Loucy (cell line): Measurements from ENCODE around the gene MET.

Experiments
- H2AFZ ChIP-seq: fragments of 200-600 bp; sonication (generic); 2 replicates; pipeline ENCODE4 v1.6.0; 2016; ENCODE audit warnings: antibody characterized with exemption, mild to moderate bottlenecking, low read length, moderate library complexity
- H3F3A ChIP-seq: fragments of 200-600 bp; 2 replicates; pipeline ENCODE4 v1.6.0; 2016; ENCODE audit warnings: antibody characterized with exemption, low read depth, mild to moderate bottlenecking
- H3K27me3 ChIP-seq: fragments of 200-600 bp; sonication (generic); 2 replicates; pipeline ENCODE4 v1.6.1; 2014; ENCODE audit warnings: low read length, mild to moderate bottlenecking; ENCODE audit not compliant: insufficient read depth, poor library complexity, severe bottlenecking
- H3K36me3 ChIP-seq: fragments of 200-600 bp; sonication (generic); 2 replicates; pipeline ENCODE4 v1.6.1; 2016; ENCODE audit warnings: low read length; ENCODE audit not compliant: insufficient read depth
- H3K4me1 ChIP-seq: fragments of 200-600 bp; sonication (generic); 2 replicates; pipeline ENCODE4 v1.5.1; 2014; ENCODE audit warnings: low read length, mild to moderate bottlenecking; ENCODE audit not compliant: insufficient read depth, poor library complexity, severe bottlenecking
- H3K4me2 ChIP-seq: fragments of 200-600 bp; sonication (generic); 2 replicates; pipeline ENCODE4 v1.6.0; 2014; ENCODE audit warnings: antibody characterized with exemption, low read length, low read depth, mild to moderate bottlenecking; ENCODE audit not compliant: poor library complexity, severe bottlenecking
- H3K4me3 ChIP-seq: fragments of 200-600 bp; sonication (generic); 2 replicates; pipeline ENCODE4 v1.5.1; 2014; ENCODE audit warnings: low read length, mild to moderate bottlenecking, mixed read lengths; ENCODE audit not compliant: poor library complexity, severe bottlenecking
- H3K79me2 ChIP-seq: fragments of 200-600 bp; sonication (generic); 2 replicates; pipeline ENCODE4 v1.6.1; 2014; ENCODE audit warnings: low read length; ENCODE audit not compliant: insufficient read depth
- H3K9ac ChIP-seq: fragments of 200-600 bp; sonication (generic); 2 replicates; pipeline ENCODE4 v1.6.0; 2014; ENCODE audit warnings: mild to moderate bottlenecking, low read depth, low read length, moderate library complexity; ENCODE audit not compliant: poor library complexity, severe bottlenecking
- H3K9me2 ChIP-seq: fragments of 200-600 bp; sonication (generic); replicated peaks from 2 replicates; pipeline ENCODE4 v1.6.1; 2016; ENCODE audit warnings: low read depth, low read length, mixed read lengths
- H3K9me3 ChIP-seq: fragments of 200-600 bp; sonication (generic); 2 replicates; pipeline ENCODE4 v1.6.1; 2014; ENCODE audit warnings: mild to moderate bottlenecking, antibody characterized with exemption, low read length, low read depth; ENCODE audit not compliant: insufficient read depth
- H4K20me1 ChIP-seq: fragments of 200-600 bp; sonication (generic); 2 replicates; pipeline ENCODE4 v1.6.0; 2014; ENCODE audit warnings: antibody characterized with exemption, low read length, mild to moderate bottlenecking; ENCODE audit not compliant: insufficient read depth, poor library complexity, severe bottlenecking
- EZH2phosphoT487 ChIP-seq: fragments of 200-600 bp; IDR thresholded peaks from 2 replicates; pipeline ENCODE4 v1.6.1; 2018; ENCODE audit warnings: antibody characterized with exemption, mild to moderate bottlenecking, moderate library complexity, borderline replicate concordance
- TF ChIP-seq, protein P1 (sequence below): fragments of 200-600 bp; sonication (generic); conservative IDR thresholded peaks from 2 replicates; pipeline ENCODE4 v1.5.1; 2014; ENCODE audit warnings: mild to moderate bottlenecking, antibody characterized with exemption, low read length

Gene MET

DNA sequence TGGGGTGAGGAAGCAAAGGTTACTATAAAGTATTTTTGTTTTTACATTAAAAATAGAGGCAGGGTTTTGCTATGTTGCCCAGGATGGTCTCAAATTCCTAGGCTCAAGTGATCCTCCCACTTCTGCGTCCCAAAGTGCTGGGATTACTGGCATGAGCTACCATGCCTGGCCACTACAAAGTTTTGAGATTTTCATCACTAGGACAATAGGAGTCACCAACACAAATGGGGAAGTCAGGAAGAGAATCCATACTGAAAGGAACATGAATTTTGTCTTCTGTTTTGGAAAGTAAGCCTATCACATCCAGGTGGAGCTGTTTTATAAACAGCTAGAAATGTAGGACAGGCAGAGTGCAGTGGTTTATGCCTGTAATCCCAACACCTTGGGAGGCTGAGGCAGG is 170.4 kb downstream of the MET start:
- no peak overlapping the region for H2AFZ ChIP-seq
- no peaks in the 10 kb centered on the region for H3K4me1 ChIP-seq
- no peaks in the 10 kb centered on the region for H4K20me1 ChIP-seq
- TF ChIP-seq EZH2phosphoT487 = no peak
- TF ChIP-seq, protein P1, sequence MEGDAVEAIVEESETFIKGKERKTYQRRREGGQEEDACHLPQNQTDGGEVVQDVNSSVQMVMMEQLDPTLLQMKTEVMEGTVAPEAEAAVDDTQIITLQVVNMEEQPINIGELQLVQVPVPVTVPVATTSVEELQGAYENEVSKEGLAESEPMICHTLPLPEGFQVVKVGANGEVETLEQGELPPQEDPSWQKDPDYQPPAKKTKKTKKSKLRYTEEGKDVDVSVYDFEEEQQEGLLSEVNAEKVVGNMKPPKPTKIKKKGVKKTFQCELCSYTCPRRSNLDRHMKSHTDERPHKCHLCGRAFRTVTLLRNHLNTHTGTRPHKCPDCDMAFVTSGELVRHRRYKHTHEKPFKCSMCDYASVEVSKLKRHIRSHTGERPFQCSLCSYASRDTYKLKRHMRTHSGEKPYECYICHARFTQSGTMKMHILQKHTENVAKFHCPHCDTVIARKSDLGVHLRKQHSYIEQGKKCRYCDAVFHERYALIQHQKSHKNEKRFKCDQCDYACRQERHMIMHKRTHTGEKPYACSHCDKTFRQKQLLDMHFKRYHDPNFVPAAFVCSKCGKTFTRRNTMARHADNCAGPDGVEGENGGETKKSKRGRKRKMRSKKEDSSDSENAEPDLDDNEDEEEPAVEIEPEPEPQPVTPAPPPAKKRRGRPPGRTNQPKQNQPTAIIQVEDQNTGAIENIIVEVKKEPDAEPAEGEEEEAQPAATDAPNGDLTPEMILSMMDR = no peak
- no peaks in the 10 kb centered on the region for H3K27me3 ChIP-seq
- no peaks in the 10 kb centered on the region for H3F3A ChIP-seq
- no peak overlapping the region for H3K4me3 ChIP-seq
- H3K9me2 ChIP-seq = no peaks in the 10 kb centered on the region
- H3K4me2 ChIP-seq = no peak overlapping the region
- no peaks in the 10 kb centered on the region for H3K9me3 ChIP-seq
- no peaks in the 10 kb centered on the region for H3K79me2 ChIP-seq
- no peaks in the 10 kb centered on the region for H3K36me3 ChIP-seq
- H3K9ac ChIP-seq = no peak overlapping the region

DNA sequence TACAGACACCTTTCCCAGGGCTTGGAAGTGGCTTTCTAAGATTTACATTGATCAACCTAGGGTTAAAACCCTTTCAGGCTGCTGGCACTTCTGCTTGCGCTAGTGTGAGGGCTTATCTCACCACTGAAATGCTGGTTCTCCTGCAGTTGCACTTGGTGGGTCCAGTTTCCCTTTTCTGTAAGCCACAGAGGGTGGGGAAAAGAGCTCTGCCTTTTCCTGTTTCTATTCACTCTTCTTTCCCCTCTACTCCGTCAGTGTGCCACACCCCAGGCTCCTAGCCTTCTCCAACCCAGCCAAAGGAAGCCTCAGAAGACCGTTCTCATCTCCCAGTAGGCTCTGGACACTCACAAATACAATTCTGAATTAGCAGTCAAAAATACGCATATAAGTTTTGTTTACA is 171.4 kb downstream of the MET start:
- Histone ChIP-seq H3K36me3 (no peaks in the 10 kb centered on the region), H3K9me3 (no peaks in the 10 kb centered on the region), H3F3A (no peaks in the 10 kb centered on the region), H3K4me2 (no peak overlapping the region), H3K27me3 (no peaks in the 10 kb centered on the region), H3K9me2 (no peaks in the 10 kb centered on the region), H3K79me2 (no peaks in the 10 kb centered on the region), H3K4me3 (no peak overlapping the region), H2AFZ (no peak overlapping the region), H3K4me1 (no peaks in the 10 kb centered on the region), H3K9ac (no peak overlapping the region), H4K20me1 (no peaks in the 10 kb centered on the region)
- TF ChIP-seq EZH2phosphoT487 = no peak
- TF ChIP-seq, protein P1 = no peak
